Sigmoid colon (tissue), 4 donors: Measurements from ENCODE around the gene FLNB.

Experiments
- EP300 ChIP-seq, 4 donors: sonication (generic); formaldehyde crosslinking; IDR thresholded peaks; one replicate each; pipeline ENCODE4 v1.6.1; 2017; ENCODE audit warnings: antibody characterized with exemption in 4 of 4
- POLR2A ChIP-seq, 2 donors: fragments of 450-650 bp; IDR thresholded peaks; one replicate each; pipeline ENCODE4 v1.6.1; 2016; ENCODE audit warnings: antibody characterized with exemption in 2 of 2, mild to moderate bottlenecking in 2 of 2, moderate library complexity in 2 of 2
- POLR2AphosphoS5 ChIP-seq, 4 donors: sonication (generic); formaldehyde crosslinking; IDR thresholded peaks; one replicate each; pipeline ENCODE4 v1.6.1; 2017; ENCODE audit warnings: antibody characterized with exemption in 4 of 4
- TF ChIP-seq, protein P1 (sequence below), 4 experiments: fragments of 450-650 bp in 3 of 4; fragments of 200-600 bp in 1 of 4; IDR thresholded peaks; one replicate each; pipeline ENCODE4 v1.5.1; 2016 to 2019; ENCODE audit warnings: antibody characterized with exemption in 4 of 4, mild to moderate bottlenecking in 3 of 4, moderate library complexity in 2 of 4

DNA sequence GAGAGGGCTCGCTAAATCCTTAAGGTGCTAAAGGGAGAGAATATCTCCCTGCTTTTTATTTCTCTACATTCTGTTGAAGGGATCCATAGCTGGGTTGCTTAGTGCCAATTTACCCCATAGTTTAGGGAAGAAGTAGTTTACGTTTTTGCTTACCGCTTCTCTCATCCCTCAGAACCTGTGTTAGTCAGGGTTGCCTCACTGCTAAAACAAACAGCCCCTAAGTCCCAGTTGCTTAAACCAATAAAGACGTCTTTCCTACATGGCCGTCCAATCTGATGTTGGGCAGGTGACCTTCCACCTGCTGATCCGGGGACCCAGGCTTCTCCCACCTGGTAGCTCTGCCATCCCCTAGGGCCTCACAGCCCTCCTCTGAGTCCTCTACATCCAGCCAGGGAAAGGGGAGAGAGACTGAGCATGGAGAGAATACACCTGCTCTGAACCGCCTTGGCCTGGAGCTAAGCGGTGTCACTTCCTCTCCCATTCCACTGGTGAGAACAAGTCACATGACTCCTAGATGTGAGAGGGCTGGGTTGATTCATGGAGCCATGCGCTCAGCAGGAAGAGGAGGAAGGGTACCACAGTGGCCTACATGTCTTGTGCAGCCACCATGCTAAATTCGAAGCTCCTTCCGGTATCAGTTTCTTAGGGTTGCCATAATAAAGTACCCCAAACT is 176.2 kb downstream of the FLNB start:
- TF ChIP-seq, protein P1, sequence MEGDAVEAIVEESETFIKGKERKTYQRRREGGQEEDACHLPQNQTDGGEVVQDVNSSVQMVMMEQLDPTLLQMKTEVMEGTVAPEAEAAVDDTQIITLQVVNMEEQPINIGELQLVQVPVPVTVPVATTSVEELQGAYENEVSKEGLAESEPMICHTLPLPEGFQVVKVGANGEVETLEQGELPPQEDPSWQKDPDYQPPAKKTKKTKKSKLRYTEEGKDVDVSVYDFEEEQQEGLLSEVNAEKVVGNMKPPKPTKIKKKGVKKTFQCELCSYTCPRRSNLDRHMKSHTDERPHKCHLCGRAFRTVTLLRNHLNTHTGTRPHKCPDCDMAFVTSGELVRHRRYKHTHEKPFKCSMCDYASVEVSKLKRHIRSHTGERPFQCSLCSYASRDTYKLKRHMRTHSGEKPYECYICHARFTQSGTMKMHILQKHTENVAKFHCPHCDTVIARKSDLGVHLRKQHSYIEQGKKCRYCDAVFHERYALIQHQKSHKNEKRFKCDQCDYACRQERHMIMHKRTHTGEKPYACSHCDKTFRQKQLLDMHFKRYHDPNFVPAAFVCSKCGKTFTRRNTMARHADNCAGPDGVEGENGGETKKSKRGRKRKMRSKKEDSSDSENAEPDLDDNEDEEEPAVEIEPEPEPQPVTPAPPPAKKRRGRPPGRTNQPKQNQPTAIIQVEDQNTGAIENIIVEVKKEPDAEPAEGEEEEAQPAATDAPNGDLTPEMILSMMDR (IDR thresholded peaks at IDR 0.05) = no peak
- no peak for TF ChIP-seq EP300 (IDR thresholded peaks at IDR 0.05)
- TF ChIP-seq POLR2A (IDR thresholded peaks at IDR 0.05) = no peak
- TF ChIP-seq POLR2AphosphoS5 (IDR thresholded peaks at IDR 0.05) = no peak
